Germinal center (tissue), 1 donor: ENCODE results near the gene TBC1D14.

Experiments
- DNase-seq: peaks from one replicate; pipeline ENCODE4 v3.0.0; 2012; ENCODE audit warnings: mixed read lengths, low spot score

TBC1D14 gene

DNA sequence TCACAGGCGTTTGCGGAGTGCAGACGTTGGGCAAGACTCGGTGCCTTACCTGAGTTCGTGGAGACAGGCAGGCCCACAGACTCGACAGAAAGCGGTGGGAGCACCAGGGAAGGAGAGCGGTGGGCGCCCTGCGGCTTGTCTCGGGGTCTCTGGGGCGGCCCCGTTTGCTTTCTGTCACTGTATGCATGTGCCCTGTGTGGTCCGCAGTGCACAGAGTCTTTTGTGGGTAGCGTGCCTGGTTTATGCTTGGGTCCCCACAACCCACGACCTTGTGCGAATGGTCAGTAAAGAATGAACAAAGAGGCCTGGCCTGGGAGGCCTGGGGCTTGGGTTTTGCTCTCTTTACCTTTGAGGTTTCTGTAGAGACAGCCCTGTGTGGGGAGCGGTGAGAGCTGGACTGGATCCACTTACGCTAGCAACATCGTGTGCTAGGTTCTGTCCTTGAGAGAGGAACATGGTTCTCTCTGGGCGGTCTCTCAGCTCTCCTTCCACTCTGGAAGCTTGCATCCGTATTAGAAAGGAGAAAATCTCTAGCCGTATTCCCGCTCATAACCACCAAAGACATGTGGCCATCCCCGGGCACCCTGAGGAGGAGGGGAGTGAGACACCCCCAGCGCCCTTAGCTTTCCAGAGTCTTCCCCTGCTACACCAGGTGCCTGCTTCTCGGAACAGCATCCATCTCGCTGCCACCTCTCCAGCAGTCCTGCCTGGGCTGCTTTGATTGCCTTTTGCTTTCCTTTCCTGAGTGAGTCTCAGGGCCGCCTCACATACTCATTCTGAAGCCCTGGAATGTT is 134.7 kb downstream of the TBC1D14 start:
- DNase-seq: no peak

DNA sequence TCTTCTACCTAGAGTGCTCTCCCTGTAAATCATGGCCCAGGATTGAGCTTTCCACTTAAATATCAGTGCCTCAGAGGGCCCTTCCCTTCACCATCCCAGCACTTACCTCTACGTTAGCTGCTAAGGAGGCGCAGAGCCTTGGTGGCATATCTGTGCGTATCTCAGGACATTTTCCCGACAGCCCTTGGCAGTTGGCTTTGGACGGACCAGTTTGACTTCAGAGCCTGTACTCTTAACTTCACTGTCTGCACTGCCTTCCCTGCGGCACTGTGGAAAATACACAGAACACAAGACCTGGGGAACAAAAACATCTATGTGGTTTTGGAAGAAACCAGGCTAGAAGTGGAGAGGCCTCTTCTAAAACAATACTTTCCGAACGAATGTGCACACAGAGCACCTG is 135.9 kb downstream of the TBC1D14 start:
- no peak for DNase-seq

GRCh38 chr4:7045961-7046921 is 136.6 kb downstream of the TBC1D14 start:
- DNase-seq: peak; percentile 33

- no peak for DNase-seq
These were observed 137.3 kb downstream of the TBC1D14 start for GRCh38 chr4:7046971-7047370.

- no peak for DNase-seq
These were observed 139.0 kb downstream of the TBC1D14 start for GRCh38 chr4:7048642-7049041.

DNA sequence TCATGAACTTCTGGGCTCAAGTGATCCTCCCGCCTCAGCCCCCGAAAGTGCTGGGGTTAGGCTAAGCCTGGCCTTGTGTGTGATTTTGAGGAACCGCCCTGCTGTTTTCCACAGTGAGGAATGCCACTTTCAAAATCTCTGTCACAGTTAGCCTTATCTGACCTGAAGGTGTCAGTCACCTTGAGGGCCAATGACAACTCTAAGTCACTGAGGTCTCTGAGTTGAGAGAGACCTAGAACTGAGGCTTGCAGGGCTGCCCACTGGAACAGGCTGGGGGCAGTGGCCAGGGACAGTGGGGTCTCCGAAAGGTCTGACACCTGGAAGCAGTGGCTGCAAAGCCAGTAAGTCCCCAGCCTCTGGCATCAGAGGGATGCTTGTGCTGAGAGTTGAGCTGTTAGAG is 139.7 kb downstream of the TBC1D14 start:
- DNase-seq: no peak

GRCh38 chr4:7049739-7050138 is 140.1 kb downstream of the TBC1D14 start:
- no peak for DNase-seq

- no peak for DNase-seq
These were observed 141.0 kb downstream of the TBC1D14 start for GRCh38 chr4:7050481-7051143.

DNA sequence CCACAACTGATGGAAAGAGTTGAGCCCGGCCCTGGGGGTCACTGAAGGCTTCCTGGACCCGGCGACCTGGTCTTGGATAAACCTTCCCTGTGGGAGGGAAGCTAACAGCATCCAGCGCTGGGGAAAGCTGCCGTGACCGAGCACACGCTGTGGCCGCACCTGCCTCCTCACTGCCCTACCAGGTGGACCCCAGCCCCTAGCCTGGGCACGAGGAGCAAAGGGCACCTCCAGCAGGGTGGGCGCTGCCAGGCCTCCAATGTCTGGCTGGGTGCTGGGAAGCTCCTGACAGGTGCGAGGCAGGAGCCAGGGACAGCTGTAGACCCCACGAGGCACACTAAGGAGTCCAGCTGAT is 141.5 kb downstream of the TBC1D14 start:
- no peak for DNase-seq

GRCh38 chr4:7051905-7052304 is 142.3 kb downstream of the TBC1D14 start:
- DNase-seq: no peak

- no peak for DNase-seq
These were observed 142.7 kb downstream of the TBC1D14 start for GRCh38 chr4:7052313-7052712.

GRCh38 chr4:7052923-7053715 is 143.5 kb downstream of the TBC1D14 start:
- DNase-seq: no peak

- no peak for DNase-seq
These were observed 144.7 kb downstream of the TBC1D14 start for GRCh38 chr4:7054106-7054880.

DNA sequence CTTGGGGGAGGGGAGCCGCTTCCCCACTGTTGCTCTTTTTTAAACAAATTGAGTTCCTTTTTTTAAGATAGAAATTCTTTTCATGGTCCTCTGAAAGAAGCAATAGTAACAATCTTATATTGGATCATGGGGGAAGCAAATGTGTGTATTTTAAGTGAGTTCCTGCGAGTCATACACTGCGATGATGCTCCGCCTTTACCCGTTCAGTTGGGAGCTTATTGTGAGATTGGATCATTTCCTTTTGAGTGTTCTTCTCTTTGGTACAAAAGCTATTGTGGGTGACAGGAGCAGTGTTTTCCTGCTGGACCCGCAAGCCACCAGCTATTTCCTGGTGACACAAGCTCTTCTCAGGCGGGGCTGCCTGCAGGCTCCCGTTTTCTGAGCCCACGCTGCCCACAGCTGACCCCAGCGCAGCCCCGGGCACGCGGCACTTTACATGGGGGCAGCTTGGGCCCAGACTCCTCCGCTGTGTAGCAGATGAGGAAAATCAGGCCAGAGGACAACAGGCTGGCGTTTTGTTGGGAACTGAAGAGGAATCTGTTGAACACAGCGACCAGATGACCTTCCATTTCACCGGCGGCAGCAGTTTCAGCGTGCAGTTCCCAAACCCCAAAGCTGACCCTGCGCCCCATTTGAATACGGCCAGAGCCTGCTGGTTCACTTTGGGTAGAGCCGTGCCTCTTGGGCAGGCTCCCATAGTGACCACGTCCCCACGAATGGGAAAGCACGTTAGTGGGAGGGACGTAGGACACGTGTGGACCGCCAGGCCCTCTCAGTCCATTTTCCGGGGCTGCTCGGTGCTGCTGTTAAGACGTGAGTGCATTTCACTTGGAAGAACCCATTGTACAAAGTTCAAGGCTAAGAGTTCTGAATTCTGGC is 145.7 kb downstream of the TBC1D14 start:
- no peak for DNase-seq

DNA sequence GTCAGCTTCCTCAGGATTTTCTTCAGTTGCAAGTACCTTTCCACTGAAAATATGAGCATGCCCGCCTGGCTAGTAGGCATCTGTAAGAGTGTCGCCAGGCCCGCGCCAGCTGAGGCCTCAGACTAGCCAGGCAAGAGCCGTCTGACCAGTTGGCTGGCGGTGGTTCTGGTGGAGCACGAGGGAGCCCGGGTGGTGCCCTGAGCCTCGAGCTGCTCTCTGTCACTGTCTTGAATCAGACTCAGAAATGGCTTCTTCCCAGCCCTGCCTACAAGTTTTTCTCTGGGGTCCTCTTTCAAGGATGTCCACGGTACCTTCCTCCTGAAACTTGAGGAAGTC is 146.3 kb downstream of the TBC1D14 start:
- no peak for DNase-seq

GRCh38 chr4:7058792-7059191 is 149.2 kb downstream of the TBC1D14 start:
- no peak for DNase-seq

DNA sequence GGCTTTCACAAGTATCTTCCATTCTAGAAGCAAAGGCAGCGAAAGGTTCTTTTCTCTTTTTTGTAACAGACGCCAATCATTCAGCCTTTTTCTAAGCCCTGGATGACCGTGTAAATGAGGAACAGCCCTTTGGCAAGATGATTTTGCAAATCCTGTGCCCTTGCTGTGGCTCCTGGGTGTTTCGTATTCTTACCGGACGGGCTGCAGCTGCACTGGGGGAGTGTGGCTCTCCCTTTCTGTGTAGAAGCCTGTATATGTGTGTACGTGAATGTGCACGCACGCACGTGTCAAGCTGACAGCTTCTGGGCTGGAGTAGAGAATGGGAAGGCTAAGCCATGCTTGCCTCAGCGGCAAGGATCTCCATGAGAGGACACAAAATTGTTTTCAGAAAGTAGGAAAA is 150.0 kb downstream of the TBC1D14 start:
- no peak for DNase-seq

- no peak for DNase-seq
These were observed 150.9 kb downstream of the TBC1D14 start for GRCh38 chr4:7060346-7061150.

GRCh38 chr4:7061815-7062214 is 152.2 kb downstream of the TBC1D14 start:
- DNase-seq: no peak
